A673 (cell line): Measurements from ENCODE around the gene KCNK1.

Source experiments
- EZH2 ChIP-seq: fragments of 200-600 bp; sonication (generic); IDR thresholded peaks from 2 replicates; pipeline ENCODE4 v1.6.1; 2017; ENCODE audit warnings: borderline replicate concordance, low read depth, mild to moderate bottlenecking, mixed read lengths, antibody characterized with exemption, low read length; ENCODE audit not compliant: poor library complexity, severe bottlenecking
- TF ChIP-seq, protein P1 (sequence below): fragments of 300-800, 200-600 bp; sonication (generic); conservative IDR thresholded peaks from 2 replicates; pipeline ENCODE4 v1.5.1; 2017; ENCODE audit warnings: low read depth, mild to moderate bottlenecking, antibody characterized with exemption, low read length, moderate library complexity, mixed read lengths

DNA sequence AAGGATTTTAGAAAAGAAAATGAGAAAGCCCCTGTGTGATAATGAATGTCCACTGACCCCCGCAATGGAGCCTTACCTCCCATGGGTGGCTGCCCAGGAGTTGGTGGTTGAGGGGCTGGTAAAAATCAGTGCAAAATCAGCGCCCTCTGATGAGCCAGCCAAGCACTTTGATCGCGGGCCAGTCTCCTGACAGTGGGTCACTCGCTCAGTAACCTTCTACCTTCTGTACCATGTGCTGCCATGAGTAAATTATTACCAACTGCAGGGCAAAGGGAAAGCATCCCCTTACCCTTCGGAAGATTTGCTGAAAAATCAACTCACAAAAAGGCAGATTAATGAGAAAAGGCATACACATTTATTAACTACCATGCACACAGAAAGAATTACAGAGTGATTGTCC lies 58.8 kb downstream of the KCNK1 start:
- TF ChIP-seq EZH2: no peak
- TF ChIP-seq, protein P1, sequence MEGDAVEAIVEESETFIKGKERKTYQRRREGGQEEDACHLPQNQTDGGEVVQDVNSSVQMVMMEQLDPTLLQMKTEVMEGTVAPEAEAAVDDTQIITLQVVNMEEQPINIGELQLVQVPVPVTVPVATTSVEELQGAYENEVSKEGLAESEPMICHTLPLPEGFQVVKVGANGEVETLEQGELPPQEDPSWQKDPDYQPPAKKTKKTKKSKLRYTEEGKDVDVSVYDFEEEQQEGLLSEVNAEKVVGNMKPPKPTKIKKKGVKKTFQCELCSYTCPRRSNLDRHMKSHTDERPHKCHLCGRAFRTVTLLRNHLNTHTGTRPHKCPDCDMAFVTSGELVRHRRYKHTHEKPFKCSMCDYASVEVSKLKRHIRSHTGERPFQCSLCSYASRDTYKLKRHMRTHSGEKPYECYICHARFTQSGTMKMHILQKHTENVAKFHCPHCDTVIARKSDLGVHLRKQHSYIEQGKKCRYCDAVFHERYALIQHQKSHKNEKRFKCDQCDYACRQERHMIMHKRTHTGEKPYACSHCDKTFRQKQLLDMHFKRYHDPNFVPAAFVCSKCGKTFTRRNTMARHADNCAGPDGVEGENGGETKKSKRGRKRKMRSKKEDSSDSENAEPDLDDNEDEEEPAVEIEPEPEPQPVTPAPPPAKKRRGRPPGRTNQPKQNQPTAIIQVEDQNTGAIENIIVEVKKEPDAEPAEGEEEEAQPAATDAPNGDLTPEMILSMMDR: no peak
